Stomach (tissue), 9 donors: Measurements from ENCODE around the gene HPGDS. TPM values are rescaled to one million over a fixed set of nuclear protein-coding genes. Genes with fewer than 3 reads are reported as not detected.
A peak's percentile ranks its signal among the peaks of the same experiment; 100 is the strongest.

Experiments
- DNase-seq, 2 donors: peaks; one replicate each; pipeline versions ENCODE4 v3.0.0 to v3.0.0-alpha.2; 2013 to 2019
- H3K27ac ChIP-seq, 5 donors: fragments of 200-600 bp in 4 of 5; sonication (generic) in 4 of 5; one replicate each; pipeline ENCODE4 v1.5.1; 2013 to 2019; ENCODE audit warnings: mild to moderate bottlenecking in 1 of 5, moderate library complexity in 1 of 5
- H3K27me3 ChIP-seq, 3 donors: fragments of 200-600 bp; sonication (generic); one replicate each; pipeline ENCODE4 v1.5.1; 2017 to 2019; ENCODE audit warnings: mixed run types in 1 of 3
- H3K36me3 ChIP-seq, 4 donors: fragments of 200-600 bp; sonication (generic); 1 replicate in 3 of 4; 2 replicates in 1 of 4; pipeline ENCODE4 v1.5.1; 2016 to 2019
- H3K4me1 ChIP-seq, 4 donors: fragments of 200-600 bp; sonication (generic); one replicate each; pipeline ENCODE4 v1.5.1; 2016 to 2019
- H3K4me3 ChIP-seq, 4 donors: fragments of 200-600 bp; sonication (generic) in 3 of 4; one replicate each; pipeline ENCODE4 v1.5.1; 2016 to 2019; ENCODE audit warnings: mild to moderate bottlenecking in 1 of 4
- H3K9me3 ChIP-seq, 4 donors: fragments of 200-600 bp; sonication (generic); one replicate each; pipeline ENCODE4 v1.5.1; 2016 to 2019
- EP300 ChIP-seq: sonication (generic); formaldehyde crosslinking; IDR thresholded peaks from one replicate; pipeline ENCODE4 v1.6.1; 2017; ENCODE audit warnings: antibody characterized with exemption
- POLR2A ChIP-seq, 4 donors: fragments of 450-650 bp; IDR thresholded peaks; one replicate each; pipeline ENCODE4 v1.6.1; 2016; ENCODE audit warnings: antibody characterized with exemption in 4 of 4, control low read depth in 2 of 4, mild to moderate bottlenecking in 1 of 4, moderate library complexity in 1 of 4
- POLR2AphosphoS5 ChIP-seq, 3 donors: sonication (generic); formaldehyde crosslinking; IDR thresholded peaks; one replicate each; pipeline ENCODE4 v1.6.1; 2016; ENCODE audit warnings: antibody characterized with exemption in 3 of 3
- WGBS, 5 donors: extraction: QIAGEN DNeasy Blood & Tissue Kit in 3 of 5; methylation state at CpG; one replicate each; pipeline versions ENCODE4 v1.1.5 to v1.1.7; 2013 to 2018; 5-methylcytosine and 5-hydroxymethylcytosine counted together
- intact Hi-C: fragments of 100-400 bp; cut with DNase I; formaldehyde crosslinking; loops from one replicate; pipeline ENCODE4 v1.15.1; 2023; ENCODE audit warnings: low total_unique reads
- polyA plus RNA-seq, 3 donors: library from polyadenylated mRNA; stranded (reverse); fragments of 200-250 nt; gene quantifications; one replicate each; pipeline ENCODE4 v1.2.3, GENCODE V29; 2013
- total RNA-seq, 5 donors: library from RNA; depleted of rRNA; stranded (reverse); fragments of >200 nt; gene quantifications; one replicate each; pipeline versions ENCODE4 v1.1.0 to v1.2.3, GENCODE V29; 2014 to 2016
- TF ChIP-seq, protein P1 (sequence below), 7 experiments: fragments of 450-650 bp in 4 of 7; fragments of 200-600 bp in 3 of 7; sonication (generic) in 3 of 7; IDR thresholded peaks; one replicate each; pipeline ENCODE4 v1.5.1; 2016 to 2019; ENCODE audit warnings: antibody characterized with exemption in 7 of 7, control low read depth in 2 of 7, mild to moderate bottlenecking in 1 of 7
- donor health status: healthy with polysubstance abuse.
- donor health status: Bipolar disorder and iron deficiency.
- donor health status: healthy.

The HPGDS gene
- total and polyA plus RNA-seq, 8 donors, result 0.30 to 26.4 (median 3.8) TPM; not detected in 2

GRCh38 chr4:94359838-94360237 lies 17.2 kb upstream of the HPGDS start:
- intact Hi-C loops, result no loop called here
- 56 to 72% (median 68%) methylated on average over 4 of the region's 4 CpGs for WGBS, 5 donors

GRCh38 chr4:94359221-94359620 lies 16.6 kb upstream of the HPGDS start:
- no peaks in the 10 kb centered on the region for H3K36me3 ChIP-seq
- H3K4me3 ChIP-seq, result no peak overlapping the region
- intact Hi-C loops, result no loop called here
- DNase-seq, result no peak
- peaks cover 0 to 5% (median 0%) of the 10 kb centered on the region in 4 donors for H3K4me1 ChIP-seq
- WGBS, 5 donors, result 82 to 90% (median 88%) methylated on average over 2 of the region's 2 CpGs
- TF ChIP-seq EP300 (no peak), POLR2A (IDR thresholded peaks at IDR 0.05) (no peak), POLR2AphosphoS5 (IDR thresholded peaks at IDR 0.05) (no peak)
- TF ChIP-seq, protein P1, sequence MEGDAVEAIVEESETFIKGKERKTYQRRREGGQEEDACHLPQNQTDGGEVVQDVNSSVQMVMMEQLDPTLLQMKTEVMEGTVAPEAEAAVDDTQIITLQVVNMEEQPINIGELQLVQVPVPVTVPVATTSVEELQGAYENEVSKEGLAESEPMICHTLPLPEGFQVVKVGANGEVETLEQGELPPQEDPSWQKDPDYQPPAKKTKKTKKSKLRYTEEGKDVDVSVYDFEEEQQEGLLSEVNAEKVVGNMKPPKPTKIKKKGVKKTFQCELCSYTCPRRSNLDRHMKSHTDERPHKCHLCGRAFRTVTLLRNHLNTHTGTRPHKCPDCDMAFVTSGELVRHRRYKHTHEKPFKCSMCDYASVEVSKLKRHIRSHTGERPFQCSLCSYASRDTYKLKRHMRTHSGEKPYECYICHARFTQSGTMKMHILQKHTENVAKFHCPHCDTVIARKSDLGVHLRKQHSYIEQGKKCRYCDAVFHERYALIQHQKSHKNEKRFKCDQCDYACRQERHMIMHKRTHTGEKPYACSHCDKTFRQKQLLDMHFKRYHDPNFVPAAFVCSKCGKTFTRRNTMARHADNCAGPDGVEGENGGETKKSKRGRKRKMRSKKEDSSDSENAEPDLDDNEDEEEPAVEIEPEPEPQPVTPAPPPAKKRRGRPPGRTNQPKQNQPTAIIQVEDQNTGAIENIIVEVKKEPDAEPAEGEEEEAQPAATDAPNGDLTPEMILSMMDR (IDR thresholded peaks at IDR 0.05), result no peak
- no peaks in the 10 kb centered on the region for H3K9me3 ChIP-seq
- no peak overlapping the region for H3K27ac ChIP-seq
- no peaks in the 10 kb centered on the region for H3K27me3 ChIP-seq

More at GRCh38 chr4:94359838-94360237, 17.2 kb upstream of the HPGDS start:
- H3K36me3 ChIP-seq, result no peaks in the 10 kb centered on the region
- H3K27ac ChIP-seq, result no peak overlapping the region
- no peaks in the 10 kb centered on the region for H3K27me3 ChIP-seq
- TF ChIP-seq, protein P1 (IDR thresholded peaks at IDR 0.05), result no peak
- TF ChIP-seq POLR2A (IDR thresholded peaks at IDR 0.05) (no peak), EP300 (no peak), POLR2AphosphoS5 (IDR thresholded peaks at IDR 0.05) (no peak)
- DNase-seq, result peak in 1 of 2 donors; percentile 20
- peaks cover 0 to under 1% (median 0%) of the 10 kb centered on the region in 4 donors for H3K4me1 ChIP-seq
- H3K9me3 ChIP-seq, result no peaks in the 10 kb centered on the region
- H3K4me3 ChIP-seq, result no peak overlapping the region

DNA sequence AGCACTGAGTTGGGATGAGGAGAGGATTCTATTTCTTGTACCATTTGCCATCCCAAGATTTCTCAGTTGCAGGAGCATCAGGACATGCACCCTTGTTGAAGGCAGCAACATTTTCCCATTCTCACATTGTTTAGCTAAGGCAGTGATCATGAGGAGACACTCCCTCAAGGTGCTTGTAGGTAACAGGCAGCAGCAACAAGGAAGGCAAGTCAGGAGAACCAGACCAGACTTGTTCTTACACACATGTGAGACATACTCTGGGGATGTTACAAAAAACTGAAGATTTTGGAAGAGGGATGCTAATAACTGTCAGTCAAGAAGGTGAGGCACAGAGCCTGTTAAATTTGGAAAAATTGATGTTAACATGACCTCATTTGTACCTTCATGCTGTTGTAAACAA lies 15.5 kb upstream of the HPGDS start:
- peaks cover 0 to 5% (median 0%) of the 10 kb centered on the region in 4 donors for H3K4me1 ChIP-seq
- no peaks in the 10 kb centered on the region for H3K27me3 ChIP-seq
- no peak overlapping the region for H3K27ac ChIP-seq
- DNase-seq, result no peak
- no peaks in the 10 kb centered on the region for H3K36me3 ChIP-seq
- TF ChIP-seq POLR2AphosphoS5 (IDR thresholded peaks at IDR 0.05), result no peak
- TF ChIP-seq, protein P1 (IDR thresholded peaks at IDR 0.05), result no peak
- TF ChIP-seq POLR2A (IDR thresholded peaks at IDR 0.05), result no peak
- H3K4me3 ChIP-seq, result no peak overlapping the region
- intact Hi-C loops, result no loop called here
- no peaks in the 10 kb centered on the region for H3K9me3 ChIP-seq

- intact Hi-C loops, result no loop called here
- no peak for DNase-seq
- H3K36me3 ChIP-seq, result no peaks in the 10 kb centered on the region
- no peaks in the 10 kb centered on the region for H3K9me3 ChIP-seq
- no peak overlapping the region for H3K27ac ChIP-seq
- TF ChIP-seq, protein P1 (IDR thresholded peaks at IDR 0.05), result no peak
- no peak for TF ChIP-seq EP300
- no peak for TF ChIP-seq POLR2AphosphoS5 (IDR thresholded peaks at IDR 0.05)
- TF ChIP-seq POLR2A (IDR thresholded peaks at IDR 0.05), result no peak
- H3K4me1 ChIP-seq, result peaks cover 0 to 5% (median 0%) of the 10 kb centered on the region in 4 donors
- no peak overlapping the region for H3K4me3 ChIP-seq
- H3K27me3 ChIP-seq, result no peaks in the 10 kb centered on the region
- WGBS, 5 donors, result 83 to 94% (median 86%) methylated on average over 2 of the region's 2 CpGs
These were observed 15.0 kb upstream of the HPGDS start for GRCh38 chr4:94357624-94358023.
